ENCODE results near the gene NDUFS8.

The NDUFS8 gene

GRCh38 chr11:68036717-68037239 is 6.3 kb downstream of the NDUFS8 start:
- no peak for DNase-seq (ENCODE audit: low read depth)

GRCh38 chr11:68037411-68038225 is 7.1 kb downstream of the NDUFS8 start:
- DNase-seq (ENCODE audit: low read depth) = no peak

GRCh38 chr11:68038226-68038717 is 7.8 kb downstream of the NDUFS8 start:
- DNase-seq (ENCODE audit: low read depth) = no peak

- peak; percentile 17 for DNase-seq (ENCODE audit: low read depth)
Observed at GRCh38 chr11:68038718-68039525, 8.4 kb downstream of the NDUFS8 start, which contains the start of gene TCIRG1. TCIRG1 (plus strand) TSS chr11:68039025; CDS start chr11:68041272, 2,247 bp downstream.

GRCh38 chr11:68039526-68040086 is 9.1 kb downstream of the NDUFS8 start:
- no peak for DNase-seq (ENCODE audit: low read depth)

GRCh38 chr11:68040101-68040956 is 9.8 kb downstream of the NDUFS8 start:
- DNase-seq (ENCODE audit: low read depth) = no peak

- no peak for DNase-seq (ENCODE audit: low read depth)
Observed at GRCh38 chr11:68040957-68041591, 10.6 kb downstream of the NDUFS8 start.

GRCh38 chr11:68041617-68042218 is 11.2 kb downstream of the NDUFS8 start:
- no peak for DNase-seq (ENCODE audit: low read depth)

GRCh38 chr11:68042219-68043028 is 11.9 kb downstream of the NDUFS8 start:
- DNase-seq (ENCODE audit: low read depth) = no peak

GRCh38 chr11:68043029-68043348 is 12.5 kb downstream of the NDUFS8 start:
- DNase-seq (ENCODE audit: low read depth) = no peak

- DNase-seq (ENCODE audit: low read depth) = no peak
Observed at GRCh38 chr11:68043349-68044144, 13.1 kb downstream of the NDUFS8 start.

- no peak for DNase-seq (ENCODE audit: low read depth)
Observed at GRCh38 chr11:68044145-68044813, 13.8 kb downstream of the NDUFS8 start.

GRCh38 chr11:68044898-68045351 is 14.4 kb downstream of the NDUFS8 start:
- DNase-seq (ENCODE audit: low read depth) = no peak

- DNase-seq (ENCODE audit: low read depth) = no peak
Observed at GRCh38 chr11:68047437-68048290, 17.2 kb downstream of the NDUFS8 start.

GRCh38 chr11:68048681-68049508 is 18.4 kb downstream of the NDUFS8 start:
- no peak for DNase-seq (ENCODE audit: low read depth)
